NCI-H1105 (cell line): ENCODE data around the gene PERM1.
"Not testable (repeated sequence)": the region's sequence is repeated elsewhere in the genome, so short reads cannot be mapped to it uniquely, and the experiment has no call there.

Experiments used
- DNase-seq: peaks from one replicate; lab custom pipeline; 2025; lab: John Stamatoyannopoulos, UW

Gene PERM1

DNA sequence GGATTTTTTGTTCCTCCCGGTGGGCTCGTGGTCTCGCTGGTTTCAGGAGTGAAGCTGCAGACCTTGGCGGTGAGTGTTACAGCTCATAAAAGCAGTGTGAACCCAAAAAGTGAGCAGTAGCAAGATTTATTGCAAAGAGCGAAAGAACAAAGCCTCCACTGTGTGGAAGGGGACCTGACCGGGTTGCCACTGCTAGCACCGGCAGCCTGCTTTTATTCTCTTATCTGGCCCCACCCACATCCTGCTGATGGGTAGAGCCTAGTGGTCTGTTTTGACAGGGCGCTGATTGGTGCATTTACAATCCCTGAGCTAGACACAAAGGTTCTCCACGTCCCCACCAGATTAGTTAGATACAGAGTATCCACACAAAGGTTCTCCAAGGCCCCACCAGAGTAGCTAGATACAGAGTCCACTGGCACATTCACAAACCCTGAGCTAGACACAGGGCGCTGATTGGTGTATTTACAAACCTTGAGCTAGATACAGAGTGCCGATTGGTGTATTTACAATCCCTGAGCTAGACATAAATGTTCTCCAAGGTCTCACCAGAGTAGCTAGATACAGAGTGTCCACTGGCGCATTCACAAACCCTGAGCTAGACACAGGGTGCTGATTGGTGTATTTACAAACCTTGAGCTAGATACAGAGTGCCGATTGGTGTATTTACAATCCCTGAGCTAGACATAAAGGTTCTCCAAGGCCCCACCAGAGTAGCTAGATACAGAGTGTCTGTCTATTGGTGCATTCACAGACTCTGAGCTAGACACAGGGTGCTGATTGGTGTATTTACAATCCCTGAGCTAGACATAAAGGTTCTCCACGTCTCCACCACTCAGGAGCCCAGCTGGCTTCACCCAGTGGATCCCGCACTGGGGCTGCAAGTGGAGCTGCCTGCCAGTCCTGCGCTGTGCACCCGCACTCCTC is 35.8 kb upstream of the PERM1 start:
- DNase-seq: not testable (repeated sequence)

DNA sequence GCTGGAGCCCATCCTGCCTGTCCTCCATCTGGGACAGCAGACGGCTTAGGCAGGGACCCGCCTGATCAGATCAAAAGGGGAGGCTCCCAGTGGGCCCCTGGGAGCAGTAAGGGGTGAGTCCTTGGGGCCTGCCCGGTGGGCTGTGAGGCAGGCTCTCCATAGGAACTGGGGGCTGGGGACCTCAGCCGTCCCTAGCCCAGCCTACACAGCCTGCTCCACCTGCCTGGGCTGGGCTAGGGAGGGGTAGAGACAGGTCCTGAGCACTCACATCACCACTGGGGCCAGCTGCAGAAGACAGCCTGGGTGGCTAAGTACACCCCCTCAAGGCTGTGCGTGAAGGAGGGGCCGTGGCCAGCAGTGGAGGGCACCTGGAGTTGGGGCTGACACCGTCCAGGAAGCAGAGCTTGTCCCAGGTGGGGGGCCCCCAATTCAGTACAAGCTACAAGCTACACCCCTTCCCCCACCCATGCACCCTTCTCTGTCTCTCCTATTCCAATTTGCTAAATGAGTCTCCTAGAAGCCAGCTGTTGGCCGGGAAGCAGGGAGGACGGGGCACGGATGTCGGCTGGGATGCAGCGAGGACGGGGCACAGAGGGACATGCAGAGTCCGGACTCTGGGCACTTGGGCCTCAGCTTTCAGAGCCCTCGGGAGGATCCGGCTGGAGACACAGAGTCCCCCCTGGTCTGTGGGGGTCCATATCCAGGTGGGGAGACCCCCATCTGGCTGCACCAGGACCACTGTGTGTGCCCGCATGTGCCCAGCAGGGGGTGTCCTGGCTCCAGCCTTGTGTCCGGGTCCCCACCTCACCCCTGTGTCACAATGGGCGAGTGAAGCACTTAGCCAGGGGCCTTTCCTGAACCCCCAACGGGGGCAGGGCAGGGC is 33.1 kb upstream of the PERM1 start:
- DNase-seq: no peak

DNA sequence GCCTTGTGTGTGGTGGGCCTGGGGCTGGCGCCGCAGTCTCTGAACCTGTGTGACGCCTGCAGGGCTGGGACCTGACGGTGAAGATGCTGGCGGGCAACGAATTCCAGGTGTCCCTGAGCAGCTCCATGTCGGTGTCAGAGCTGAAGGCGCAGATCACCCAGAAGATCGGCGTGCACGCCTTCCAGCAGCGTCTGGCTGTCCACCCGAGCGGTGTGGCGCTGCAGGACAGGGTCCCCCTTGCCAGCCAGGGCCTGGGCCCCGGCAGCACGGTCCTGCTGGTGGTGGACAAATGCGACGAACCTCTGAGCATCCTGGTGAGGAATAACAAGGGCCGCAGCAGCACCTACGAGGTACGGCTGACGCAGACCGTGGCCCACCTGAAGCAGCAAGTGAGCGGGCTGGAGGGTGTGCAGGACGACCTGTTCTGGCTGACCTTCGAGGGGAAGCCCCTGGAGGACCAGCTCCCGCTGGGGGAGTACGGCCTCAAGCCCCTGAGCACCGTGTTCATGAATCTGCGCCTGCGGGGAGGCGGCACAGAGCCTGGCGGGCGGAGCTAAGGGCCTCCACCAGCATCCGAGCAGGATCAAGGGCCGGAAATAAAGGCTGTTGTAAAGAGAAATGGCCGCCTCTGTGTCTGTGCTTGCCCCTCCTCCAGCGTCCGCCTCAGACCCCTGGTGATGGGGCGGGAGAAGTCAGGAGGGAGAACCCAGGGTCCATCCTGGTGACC is 32.2 kb upstream of the PERM1 start:
- DNase-seq: no peak

- DNase-seq: peak; percentile 52
Measured at GRCh38 chr1:1013105-1013921, 31.4 kb upstream of the PERM1 start, which contains the start of gene ISG15. Gene ISG15, plus strand, starts transcription at chr1:1013497. Its CDS starts 77 bp downstream, at chr1:1013574.

DNA sequence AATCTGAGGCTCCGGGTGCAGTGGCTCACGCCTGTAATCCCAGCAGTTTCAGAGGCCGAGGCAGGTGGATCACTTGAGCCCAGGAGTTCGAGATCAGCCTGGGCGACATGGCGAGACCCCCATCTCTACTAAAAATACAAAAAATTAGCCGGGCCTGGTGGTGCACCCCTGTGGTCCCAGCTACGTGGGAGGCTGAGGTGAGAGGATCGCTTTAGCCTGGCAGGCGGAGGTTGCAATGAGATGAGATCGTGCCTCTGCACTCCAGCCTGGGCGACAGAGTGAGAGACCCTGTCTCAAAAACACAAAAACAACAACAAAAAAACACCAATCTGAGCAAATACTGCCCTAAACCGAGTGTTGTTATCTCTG is 30.8 kb upstream of the PERM1 start:
- DNase-seq: not testable (repeated sequence)

GRCh38 chr1:1011396-1011949 is 29.6 kb upstream of the PERM1 start:
- DNase-seq: no peak

- not testable (repeated sequence) for DNase-seq
Measured at GRCh38 chr1:1010131-1010530, 28.2 kb upstream of the PERM1 start.

DNA sequence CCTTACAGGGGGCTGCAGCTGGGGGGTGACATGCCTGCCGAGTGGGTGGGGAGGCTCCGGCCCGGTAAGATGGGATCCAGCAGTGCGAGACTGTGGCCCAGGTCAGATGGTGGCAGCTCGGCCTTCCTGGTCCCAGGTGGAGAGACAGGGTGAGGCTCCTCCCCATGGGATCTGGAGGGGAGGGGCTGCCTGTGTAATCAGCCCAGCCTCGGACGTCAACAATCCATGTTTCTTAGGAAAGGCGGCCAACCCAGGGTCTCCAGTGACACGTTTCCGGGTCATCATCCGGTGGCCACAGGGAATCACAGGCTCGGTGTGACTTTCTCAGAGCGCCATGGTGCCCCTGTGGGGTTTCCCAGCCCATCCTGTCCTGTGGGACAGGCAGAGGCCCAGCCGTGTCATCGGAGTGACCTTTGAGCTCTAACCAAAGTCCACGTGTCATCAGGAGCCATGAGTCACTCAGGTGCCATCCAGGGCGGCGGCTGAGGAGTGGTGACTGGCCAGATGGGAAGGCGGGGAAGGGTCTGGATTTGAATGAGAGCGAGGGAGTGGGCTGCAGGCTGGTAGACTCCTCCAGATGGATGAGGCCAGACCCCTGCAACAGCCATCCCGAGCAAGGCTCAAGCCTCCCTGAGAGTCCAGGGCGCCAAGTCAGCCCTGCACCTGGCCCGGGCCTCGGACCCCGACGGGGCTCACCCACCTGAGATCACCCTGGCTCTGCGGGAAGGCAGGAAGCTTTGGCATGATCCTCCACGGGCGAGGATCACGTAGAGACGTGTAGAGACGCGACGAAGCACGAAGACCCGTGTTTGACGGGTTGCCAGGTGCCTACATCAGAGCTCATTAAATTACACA is 24.6 kb upstream of the PERM1 start:
- no peak for DNase-seq

GRCh38 chr1:1005774-1006304 is 23.9 kb upstream of the PERM1 start:
- DNase-seq: no peak

DNA sequence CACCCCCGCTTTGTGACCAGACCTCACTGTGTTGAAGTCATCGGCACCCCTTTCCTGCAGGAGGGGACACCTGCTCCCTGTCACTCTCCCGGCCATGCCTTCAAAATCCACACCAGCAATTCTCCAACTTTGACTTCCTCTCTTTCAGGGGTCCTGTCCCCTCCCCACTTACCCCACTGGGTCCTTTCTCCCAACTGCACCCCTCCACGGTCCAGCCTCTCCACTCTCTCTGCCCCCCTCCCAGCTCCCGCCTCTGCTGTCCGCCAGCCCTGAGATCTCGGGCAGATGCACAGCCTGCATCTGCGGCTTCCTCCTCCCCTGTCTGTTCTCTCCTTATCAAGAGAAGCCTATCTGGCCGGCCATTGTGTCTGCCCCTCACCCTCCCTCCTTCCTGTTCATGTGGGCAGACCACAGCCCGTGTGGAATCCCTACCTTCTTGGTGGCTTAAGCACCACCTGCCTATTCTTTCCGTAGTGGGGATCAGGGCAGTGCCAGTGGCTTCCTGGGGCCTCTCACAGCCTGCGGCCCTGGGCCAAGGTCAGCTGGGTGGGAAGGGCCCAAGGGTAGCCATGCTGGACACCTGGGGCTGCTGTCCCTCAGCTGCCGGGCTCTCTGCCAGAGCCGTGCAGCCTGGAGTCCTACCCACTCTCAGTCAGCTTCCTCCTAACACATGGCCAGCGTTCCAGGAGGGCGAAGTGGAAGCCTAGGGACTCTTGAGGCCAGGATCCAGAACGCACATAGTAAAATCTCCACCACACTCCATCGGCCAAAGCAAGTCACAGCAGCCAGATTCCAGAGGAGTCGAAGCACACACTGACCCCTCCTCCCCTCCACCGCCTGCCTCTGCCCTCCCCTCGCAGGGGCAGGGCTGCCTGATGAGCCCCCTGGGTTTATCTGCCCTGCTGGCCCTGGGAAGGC is 23.1 kb upstream of the PERM1 start:
- DNase-seq: no peak

GRCh38 chr1:1004420-1004779 is 22.5 kb upstream of the PERM1 start:
- DNase-seq: no peak

GRCh38 chr1:1003618-1004419 is 21.9 kb upstream of the PERM1 start:
- no peak for DNase-seq

GRCh38 chr1:1001057-1001783 is 19.3 kb upstream of the PERM1 start:
- DNase-seq: no peak

DNA sequence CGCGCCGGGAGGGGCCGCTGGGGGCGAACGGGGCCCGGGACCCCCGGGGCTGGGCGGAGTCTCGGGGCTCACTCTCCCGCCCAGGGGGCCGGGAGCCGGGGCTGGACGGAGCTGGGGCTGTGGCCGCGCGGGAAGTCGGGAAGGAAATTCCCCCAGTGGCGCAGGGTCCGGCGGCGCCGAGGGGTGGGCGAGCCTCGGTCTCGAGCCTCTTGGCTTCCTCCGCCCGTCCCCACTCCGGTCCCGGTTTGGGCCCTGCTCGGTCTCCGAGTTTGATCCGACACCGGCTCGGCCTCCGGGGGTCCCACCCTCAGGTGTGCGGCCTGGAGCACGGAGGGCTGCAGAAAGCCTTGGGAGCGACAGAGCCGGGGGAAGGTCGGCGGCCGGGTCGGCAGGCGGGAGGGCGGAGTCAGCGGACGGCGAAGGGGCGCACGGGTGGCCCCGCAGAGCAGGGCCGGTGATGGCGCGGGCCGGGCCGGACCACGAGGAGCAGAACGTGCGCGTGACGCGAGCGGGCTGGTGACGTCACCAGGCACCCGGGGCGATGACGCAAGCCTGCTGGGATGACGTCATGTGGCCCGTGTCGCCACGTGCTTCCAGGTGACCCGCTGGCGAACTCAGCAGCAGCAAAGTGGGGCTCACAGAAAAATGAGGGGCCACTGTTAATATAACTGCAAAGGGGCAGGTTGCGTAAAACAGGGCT is 18.6 kb upstream of the PERM1 start:
- DNase-seq: peak; percentile 63

GRCh38 chr1:999725-1000356 is 17.9 kb upstream of the PERM1 start, which contains the start of gene HES4:
Gene HES4, minus strand, starts transcription at chr1:1000097. Its CDS starts 124 bp downstream, at chr1:999973.
- peak; percentile 84 for DNase-seq
